WTC11 (cell line): Measurements from ENCODE around the gene TMEM17. TPM values are rescaled to one million over a fixed set of nuclear protein-coding genes. Genes with fewer than 3 reads are reported as not detected.

ENCODE experiments used
- ATAC-seq: fragments of 200-7000 bp; cut with Tn5 transposase; 2 replicates; pipeline ENCODE4 v1.10.0; 2021; ENCODE audit warnings: mild to moderate bottlenecking, moderate library complexity
- CTCF ChIA-PET: fragments of 300-600 bp; sonication (Branson Sonifier 250); formaldehyde crosslinking; loops from one replicate; lab custom pipeline; 2021; ENCODE audit warnings: antibody characterized with exemption; lab: Charles Lee
- POLR2A ChIA-PET: fragments of 350-600 bp; sonication (Branson Sonifier 250); formaldehyde crosslinking; loops from one replicate; lab custom pipeline; 2021; ENCODE audit warnings: antibody characterized with exemption; lab: Charles Lee
- DNase-seq: peaks from one replicate; pipeline ENCODE4 v3.0.0; 2021; ENCODE audit warnings: low spot score
- H3K27ac Mint-ChIP-seq: 2 replicates; pipeline ENCODE4 v1.8.0; 2021; ENCODE audit warnings: mixed read lengths
- H3K27me3 Mint-ChIP-seq: 2 replicates; pipeline ENCODE4 v1.8.0; 2021; ENCODE audit warnings: low read depth, mild to moderate bottlenecking, moderate library complexity, mixed read lengths
- H3K36me3 Mint-ChIP-seq: 2 replicates; pipeline ENCODE4 v1.8.0; 2021; ENCODE audit warnings: mixed read lengths
- H3K4me1 Mint-ChIP-seq: 2 replicates; pipeline ENCODE4 v1.8.0; 2022; ENCODE audit warnings: mixed read lengths
- H3K4me3 Mint-ChIP-seq: 2 replicates; pipeline ENCODE4 v1.8.0; 2021; ENCODE audit warnings: mild to moderate bottlenecking, moderate library complexity, mixed read lengths
- H3K9me3 Mint-ChIP-seq: 2 replicates; pipeline ENCODE4 v1.8.0; 2021; ENCODE audit warnings: mixed read lengths
- AFF4 ChIP-seq: sonication (generic); formaldehyde crosslinking; IDR thresholded peaks from 2 replicates; pipeline ENCODE4 v1.8.1; 2023; ENCODE audit warnings: mild to moderate bottlenecking, missing genetic modification reagents, borderline replicate concordance
- ATF1 ChIP-seq: sonication (generic); formaldehyde crosslinking; IDR thresholded peaks from 2 replicates; pipeline ENCODE4 v1.8.1; 2023; ENCODE audit warnings: mild to moderate bottlenecking, moderate library complexity, missing genetic modification reagents
- CBFB ChIP-seq: sonication (generic); formaldehyde crosslinking; IDR thresholded peaks from 2 replicates; pipeline ENCODE4 v1.8.1; 2022; ENCODE audit warnings: mild to moderate bottlenecking, low read depth, missing genetic modification reagents
- CTCF ChIP-seq: fragments of 200-600 bp; IDR thresholded peaks from 2 replicates; pipeline ENCODE4 v1.8.0; 2022; ENCODE audit warnings: antibody characterized with exemption
- ERG ChIP-seq: fragments of 250-450 bp; sonication (Bioruptor Pico); IDR thresholded peaks from 2 replicates; pipeline ENCODE4 v1.8.0; 2021; ENCODE audit warnings: mild to moderate bottlenecking
- FOXP4 ChIP-seq: sonication (generic); formaldehyde crosslinking; IDR thresholded peaks from 2 replicates; pipeline ENCODE4 v1.8.0; 2022; ENCODE audit warnings: mild to moderate bottlenecking, missing genetic modification reagents
- MAX ChIP-seq: sonication (generic); formaldehyde crosslinking; IDR thresholded peaks from 2 replicates; pipeline ENCODE4 v1.8.0; 2022; ENCODE audit warnings: mild to moderate bottlenecking, missing genetic modification reagents
- NFE2L1 ChIP-seq: sonication (generic); formaldehyde crosslinking; IDR thresholded peaks from 2 replicates; pipeline ENCODE4 v1.8.1; 2023; ENCODE audit warnings: missing genetic modification reagents
- RORB ChIP-seq: fragments of 250-450 bp; sonication (Bioruptor Pico); IDR thresholded peaks from 2 replicates; pipeline ENCODE4 v1.9.0; 2021; ENCODE audit warnings: mild to moderate bottlenecking
- SOX15 ChIP-seq: fragments of 250-450 bp; sonication (Bioruptor Pico); IDR thresholded peaks from 2 replicates; pipeline ENCODE4 v1.9.0; 2021; ENCODE audit warnings: mild to moderate bottlenecking
- TCF7 ChIP-seq: sonication (generic); formaldehyde crosslinking; IDR thresholded peaks from 2 replicates; pipeline ENCODE4 v1.8.0; 2022; ENCODE audit warnings: mild to moderate bottlenecking, low read depth, missing genetic modification reagents, moderate library complexity
- ZNF317 ChIP-seq: sonication (generic); formaldehyde crosslinking; IDR thresholded peaks from 2 replicates; pipeline ENCODE4 v1.8.1; 2023; ENCODE audit warnings: low read depth, mild to moderate bottlenecking, moderate library complexity, missing genetic modification reagents, borderline replicate concordance
- ZNF532 ChIP-seq: fragments of 250-450 bp; sonication (Bioruptor Pico); IDR thresholded peaks from 2 replicates; pipeline ENCODE4 v1.9.0; 2021; ENCODE audit warnings: mild to moderate bottlenecking, borderline replicate concordance
- total RNA-seq: library from RNA; stranded (reverse); gene quantifications from 3 replicates; pipeline ENCODE4 v1.2.3, GENCODE V29; 2021

Gene TMEM17
- total RNA-seq, 1 experiment from 2014 or later: 1.2 TPM

- TF ChIP-seq AFF4 (CRISPR knock-in tag) (no peak), ATF1 (no peak), NFE2L1 (no peak), RORB (no peak), MAX (CRISPR knock-in tag) (no peak), SOX15 (CRISPR knock-in tag) (no peak), CBFB (CRISPR knock-in tag) (no peak), ZNF317 (no peak), FOXP4 (no peak), TCF7 (no peak), ERG (no peak)
These were observed 44.5 kb upstream of the TMEM17 start (continued) for GRCh38 chr2:62550461-62550860.

- ChIA-PET POLR2A (no interaction called here), CTCF (no interaction called here)
- no peak overlapping the region for H3K4me3 Mint-ChIP-seq
- H3K9me3 Mint-ChIP-seq: peaks cover 8% of the 10 kb centered on the region
- H3K36me3 Mint-ChIP-seq: no peaks in the 10 kb centered on the region
- no peaks in the 10 kb centered on the region for H3K4me1 Mint-ChIP-seq
- no peaks in the 10 kb centered on the region; the same call in 1 of the 2 replicates for H3K27me3 Mint-ChIP-seq
- ATAC-seq (no peak), DNase-seq (no peak)
- TF ChIP-seq SOX15 (CRISPR knock-in tag): no peak
- no peak for TF ChIP-seq CTCF
- no peak for TF ChIP-seq ZNF532 (CRISPR knock-in tag)
- no peak for TF ChIP-seq NFE2L1
- H3K27ac Mint-ChIP-seq: no peak overlapping the region
These were observed 41.9 kb upstream of the TMEM17 start for GRCh38 chr2:62547854-62548253.
